Loucy (cell line): ENCODE results near the gene ZBTB16.

Source experiments
- CTCF ChIP-seq: fragments of 200-600 bp; sonication (generic); conservative IDR thresholded peaks from 2 replicates; pipeline ENCODE4 v1.5.1; 2014; ENCODE audit warnings: mild to moderate bottlenecking, antibody characterized with exemption, low read length
- EZH2phosphoT487 ChIP-seq: fragments of 200-600 bp; IDR thresholded peaks from 2 replicates; pipeline ENCODE4 v1.6.1; 2018; ENCODE audit warnings: antibody characterized with exemption, mild to moderate bottlenecking, moderate library complexity, borderline replicate concordance

DNA sequence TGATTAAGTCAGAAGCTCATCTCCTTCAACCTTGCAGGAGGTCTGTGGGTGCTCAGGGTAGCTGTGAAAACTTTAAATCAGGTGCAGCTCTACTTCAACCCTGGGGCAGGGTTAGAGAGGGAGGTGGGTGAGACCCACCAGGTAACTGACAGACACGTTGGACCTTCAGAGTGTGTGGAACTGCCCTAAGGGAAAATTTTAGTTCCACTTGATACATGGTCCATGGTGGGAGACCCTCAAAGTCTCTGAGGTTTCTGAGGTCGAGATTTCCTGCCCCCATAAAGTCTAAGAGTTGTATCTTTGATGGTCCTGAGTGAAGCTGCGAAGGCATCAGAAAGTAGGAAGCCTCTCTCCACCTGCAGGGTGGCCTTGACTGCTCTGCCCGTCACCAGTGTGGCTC lies 212.8 kb downstream of the ZBTB16 start:
- TF ChIP-seq EZH2phosphoT487 = no peak
- no peak for TF ChIP-seq CTCF
